ENCODE results near the gene TMEM120B.

DNA sequence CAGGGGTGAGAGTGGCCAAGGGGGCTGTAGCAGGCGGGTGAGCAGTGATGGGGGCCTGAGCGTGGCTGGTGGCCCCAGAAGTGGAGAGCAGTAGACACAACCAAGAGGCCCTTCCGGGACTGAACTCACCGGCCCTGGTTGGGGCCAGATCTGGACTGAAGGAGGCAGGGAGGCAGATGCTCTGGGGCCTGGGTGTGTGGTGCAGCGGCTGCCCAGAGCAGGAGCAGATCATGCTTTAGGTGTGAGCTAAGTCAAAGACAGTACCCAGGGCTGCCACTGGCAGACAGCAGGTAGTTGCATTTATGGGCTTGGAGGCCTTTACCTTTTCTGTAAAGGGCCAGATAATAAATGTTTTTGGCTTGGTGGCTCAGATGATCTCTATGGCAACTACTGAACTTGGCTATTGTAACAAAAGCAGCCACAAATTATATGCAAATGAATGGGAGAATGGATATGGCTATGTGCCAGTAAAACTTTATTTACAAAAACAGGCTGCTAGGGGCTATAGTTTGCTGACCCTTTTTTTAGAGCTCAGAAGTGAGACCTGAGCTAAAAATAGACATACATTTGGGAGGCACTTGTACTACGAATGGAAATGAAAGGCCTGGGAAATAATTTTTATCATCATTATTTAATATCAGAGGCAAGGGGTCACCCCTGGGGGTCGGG lies 116.8 kb downstream of the TMEM120B start:
- TF ChIP-seq EP300 (IDR thresholded peaks at IDR 0.05; ENCODE audit: low read depth) (no peak), CTCF (IDR thresholded peaks at IDR 0.05) (no peak), POLR2A (IDR thresholded peaks at IDR 0.05) (no peak)

All from transverse colon (tissue), 3 donors.